ENCODE measurements around the gene MARK3. TPM values are rescaled to one million over a fixed set of nuclear protein-coding genes. Genes with fewer than 3 reads are reported as not detected.

The MARK3 gene
- total and polyA plus RNA-seq, 2 of the 13 experiments (the other 11 are each of a cell fraction or from before 2014, with no cell fraction given) = 47.7 to 56.6 TPM

DNA sequence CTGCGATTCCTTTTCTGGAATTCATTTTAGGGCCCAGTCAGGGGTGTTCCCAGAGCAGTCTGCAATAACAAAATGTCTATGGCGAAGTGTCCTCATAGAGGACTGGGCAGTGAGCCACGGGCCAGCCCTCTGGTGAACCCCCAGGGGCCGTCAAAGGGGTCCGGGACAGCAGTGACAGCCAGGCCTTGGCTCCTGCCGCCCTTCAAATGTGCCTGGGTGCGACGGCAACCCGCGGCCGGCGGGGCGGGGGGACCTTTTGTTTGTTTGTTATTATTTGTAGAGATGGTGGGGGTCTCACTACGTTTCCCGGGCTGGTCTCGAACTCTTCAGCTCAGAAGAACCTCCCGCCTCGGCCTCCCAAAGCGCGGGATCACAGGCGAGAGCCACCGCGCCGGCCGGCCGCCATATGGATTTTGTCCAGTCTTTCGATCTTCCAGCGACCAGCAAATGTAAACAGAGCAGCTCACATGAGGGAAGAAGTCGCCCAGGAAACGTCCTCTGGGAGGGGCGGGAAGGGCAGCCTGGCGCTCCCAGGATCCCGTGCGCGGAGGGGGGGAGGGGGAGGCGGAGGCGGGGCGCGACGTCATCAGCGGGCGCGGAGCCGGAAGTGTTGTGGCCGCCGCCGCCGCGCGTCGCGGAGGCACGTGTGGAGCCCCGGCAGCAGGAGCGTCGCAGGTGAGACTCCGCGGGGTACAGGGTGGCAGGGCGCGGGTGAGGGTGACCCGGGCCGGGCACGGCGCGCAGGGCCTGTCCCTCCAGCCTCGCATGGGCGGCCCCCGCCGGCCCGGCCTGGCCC is 143.6 kb downstream of the MARK3 start, which contains the start of gene TRMT61A:
Gene TRMT61A, plus strand, starts transcription at position 610 of the 796 bp plus-strand sequence. CDS start 783 bp downstream, outside the sequence.
- peaks cover 30% of the 10 kb centered on the region for H3K79me2 ChIP-seq (ENCODE audit: insufficient read depth, low read length)
- H3K36me3 ChIP-seq (replicated peaks in 1 of 2; ENCODE audit: control insufficient read depth in 1 of 2, insufficient read depth in 2 of 2, low read length in 2 of 2) = peaks cover 3 to 4% of the 10 kb centered on the region in 2 experiments; a peak in 3 of 5 replicates
- ChIA-PET POLR2A (interaction anchor here (0.6 to 3.2 kb wide), 14 partner anchors 8 to 275 kb away, joined by 3 to 37 read pairs (median 4); partner anchors contain the start of genes BAG5, COA8 and EIF5), CTCF (ENCODE audit: low intra/inter-chr PET ratio, low total read pairs) (no interaction called here)
- in situ Hi-C loops (cut with HindIII; ENCODE audit: extremely low pct_ligation_motif_present, low pct_unique_long_range_greater_than_20kb) (no loop called here), intact Hi-C loops (cut with micrococcal nuclease; ENCODE audit: unreplicated experiment) (no loop called here)
- no peak within 1 kb of the TSS for H2AFZ ChIP-seq (ENCODE audit: low read length)
- DNase-seq (ENCODE audit: low spot score) (peak; percentile 92), FAIRE-seq (peak; percentile 50), ATAC-seq (peak; percentile 71)
- no peaks in the 10 kb centered on the region for H4K20me1 ChIP-seq (ENCODE audit: insufficient read depth, low read length)
- H3K9ac ChIP-seq (ENCODE audit: insufficient read depth, low read depth, low read length) = peak within 1 kb of the TSS; percentile 86
- no peaks in the 10 kb centered on the region; a peak in 1 of 5 replicates for H3K27me3 ChIP-seq (ENCODE audit: control insufficient read depth in 1 of 2, insufficient read depth in 2 of 2, low read length in 2 of 2)
- TSS peak; percentile 94 for BruUV-seq (replicated peaks)
- peak within 1 kb of the TSS; percentile 98 for H3K4me2 ChIP-seq (ENCODE audit: low read depth, low read length)
- H3K4me3 ChIP-seq (replicated peaks in 1 of 3; ENCODE audit: insufficient read depth in 1 of 3, low read depth in 2 of 3, low read length in 3 of 3) = peak within 1 kb of the TSS; percentile 87 to 98 (median 95)
- H3K4me1 ChIP-seq (ENCODE audit: insufficient read depth, low read length) = peaks cover 65% of the 10 kb centered on the region
- no CpG with 5 or more reads among the region's 70 CpGs for WGBS (ENCODE audit: low lambda C conversion rate)
- no peaks in the 10 kb centered on the region for H3K9me3 ChIP-seq (ENCODE audit: low read length)
- peak within 1 kb of the TSS; percentile 89 for H3K27ac ChIP-seq (ENCODE audit: extremely low read length, insufficient read depth, low read length)
- TF ChIP-seq RFX3 (CRISPR knock-in tag; IDR thresholded peaks at IDR 0.05) (0 out of 2 replicates have a peak, but pooled peaks have one; percentile 40), SIN3B (IDR thresholded peaks at IDR 0.05; ENCODE audit: low read length) (peak; percentile 74), HNRNPK (IDR thresholded peaks at IDR 0.05; ENCODE audit: low read depth, low read length, poor library complexity, severe bottlenecking) (peak; percentile 90), GLI4 (CRISPR knock-in tag; IDR thresholded peaks at IDR 0.05; ENCODE audit: borderline replicate concordance) (0 out of 2 replicates have a peak, but pooled peaks have one; percentile 12), TAF1 (CRISPR knock-in tag; IDR thresholded peaks at IDR 0.05) (peak; percentile 75), BRCA1 (CRISPR knock-in tag; IDR thresholded peaks at IDR 0.05) (0 out of 2 replicates have a peak, but pooled peaks have one; percentile 40)
- TF ChIP-seq, protein P1, sequence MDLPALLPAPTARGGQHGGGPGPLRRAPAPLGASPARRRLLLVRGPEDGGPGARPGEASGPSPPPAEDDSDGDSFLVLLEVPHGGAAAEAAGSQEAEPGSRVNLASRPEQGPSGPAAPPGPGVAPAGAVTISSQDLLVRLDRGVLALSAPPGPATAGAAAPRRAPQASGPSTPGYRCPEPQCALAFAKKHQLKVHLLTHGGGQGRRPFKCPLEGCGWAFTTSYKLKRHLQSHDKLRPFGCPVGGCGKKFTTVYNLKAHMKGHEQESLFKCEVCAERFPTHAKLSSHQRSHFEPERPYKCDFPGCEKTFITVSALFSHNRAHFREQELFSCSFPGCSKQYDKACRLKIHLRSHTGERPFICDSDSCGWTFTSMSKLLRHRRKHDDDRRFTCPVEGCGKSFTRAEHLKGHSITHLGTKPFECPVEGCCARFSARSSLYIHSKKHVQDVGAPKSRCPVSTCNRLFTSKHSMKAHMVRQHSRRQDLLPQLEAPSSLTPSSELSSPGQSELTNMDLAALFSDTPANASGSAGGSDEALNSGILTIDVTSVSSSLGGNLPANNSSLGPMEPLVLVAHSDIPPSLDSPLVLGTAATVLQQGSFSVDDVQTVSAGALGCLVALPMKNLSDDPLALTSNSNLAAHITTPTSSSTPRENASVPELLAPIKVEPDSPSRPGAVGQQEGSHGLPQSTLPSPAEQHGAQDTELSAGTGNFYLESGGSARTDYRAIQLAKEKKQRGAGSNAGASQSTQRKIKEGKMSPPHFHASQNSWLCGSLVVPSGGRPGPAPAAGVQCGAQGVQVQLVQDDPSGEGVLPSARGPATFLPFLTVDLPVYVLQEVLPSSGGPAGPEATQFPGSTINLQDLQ (CRISPR knock-in tag; IDR thresholded peaks at IDR 0.05) = no peak
- TF ChIP-seq, protein P2, sequence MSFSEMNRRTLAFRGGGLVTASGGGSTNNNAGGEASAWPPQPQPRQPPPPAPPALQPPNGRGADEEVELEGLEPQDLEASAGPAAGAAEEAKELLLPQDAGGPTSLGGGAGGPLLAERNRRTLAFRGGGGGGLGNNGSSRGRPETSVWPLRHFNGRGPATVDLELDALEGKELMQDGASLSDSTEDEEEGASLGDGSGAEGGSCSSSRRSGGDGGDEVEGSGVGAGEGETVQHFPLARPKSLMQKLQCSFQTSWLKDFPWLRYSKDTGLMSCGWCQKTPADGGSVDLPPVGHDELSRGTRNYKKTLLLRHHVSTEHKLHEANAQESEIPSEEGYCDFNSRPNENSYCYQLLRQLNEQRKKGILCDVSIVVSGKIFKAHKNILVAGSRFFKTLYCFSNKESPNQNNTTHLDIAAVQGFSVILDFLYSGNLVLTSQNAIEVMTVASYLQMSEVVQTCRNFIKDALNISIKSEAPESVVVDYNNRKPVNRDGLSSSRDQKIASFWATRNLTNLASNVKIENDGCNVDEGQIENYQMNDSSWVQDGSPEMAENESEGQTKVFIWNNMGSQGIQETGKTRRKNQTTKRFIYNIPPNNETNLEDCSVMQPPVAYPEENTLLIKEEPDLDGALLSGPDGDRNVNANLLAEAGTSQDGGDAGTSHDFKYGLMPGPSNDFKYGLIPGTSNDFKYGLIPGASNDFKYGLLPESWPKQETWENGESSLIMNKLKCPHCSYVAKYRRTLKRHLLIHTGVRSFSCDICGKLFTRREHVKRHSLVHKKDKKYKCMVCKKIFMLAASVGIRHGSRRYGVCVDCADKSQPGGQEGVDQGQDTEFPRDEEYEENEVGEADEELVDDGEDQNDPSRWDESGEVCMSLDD (CRISPR knock-in tag; IDR thresholded peaks at IDR 0.05; ENCODE audit: borderline replicate concordance) = 0 out of 2 replicates have a peak, but pooled peaks have one; percentile 8
- TF ChIP-seq, protein P3, sequence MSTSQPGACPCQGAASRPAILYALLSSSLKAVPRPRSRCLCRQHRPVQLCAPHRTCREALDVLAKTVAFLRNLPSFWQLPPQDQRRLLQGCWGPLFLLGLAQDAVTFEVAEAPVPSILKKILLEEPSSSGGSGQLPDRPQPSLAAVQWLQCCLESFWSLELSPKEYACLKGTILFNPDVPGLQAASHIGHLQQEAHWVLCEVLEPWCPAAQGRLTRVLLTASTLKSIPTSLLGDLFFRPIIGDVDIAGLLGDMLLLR (CRISPR knock-in tag; IDR thresholded peaks at IDR 0.05) = peak; percentile 87; the same call in 1 of the 2 replicates
- TF ChIP-seq, protein P4, sequence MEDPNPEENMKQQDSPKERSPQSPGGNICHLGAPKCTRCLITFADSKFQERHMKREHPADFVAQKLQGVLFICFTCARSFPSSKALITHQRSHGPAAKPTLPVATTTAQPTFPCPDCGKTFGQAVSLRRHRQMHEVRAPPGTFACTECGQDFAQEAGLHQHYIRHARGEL (CRISPR knock-in tag; IDR thresholded peaks at IDR 0.05) = no peak; the same call in 1 of the 2 replicates
- TF ChIP-seq, protein P5, sequence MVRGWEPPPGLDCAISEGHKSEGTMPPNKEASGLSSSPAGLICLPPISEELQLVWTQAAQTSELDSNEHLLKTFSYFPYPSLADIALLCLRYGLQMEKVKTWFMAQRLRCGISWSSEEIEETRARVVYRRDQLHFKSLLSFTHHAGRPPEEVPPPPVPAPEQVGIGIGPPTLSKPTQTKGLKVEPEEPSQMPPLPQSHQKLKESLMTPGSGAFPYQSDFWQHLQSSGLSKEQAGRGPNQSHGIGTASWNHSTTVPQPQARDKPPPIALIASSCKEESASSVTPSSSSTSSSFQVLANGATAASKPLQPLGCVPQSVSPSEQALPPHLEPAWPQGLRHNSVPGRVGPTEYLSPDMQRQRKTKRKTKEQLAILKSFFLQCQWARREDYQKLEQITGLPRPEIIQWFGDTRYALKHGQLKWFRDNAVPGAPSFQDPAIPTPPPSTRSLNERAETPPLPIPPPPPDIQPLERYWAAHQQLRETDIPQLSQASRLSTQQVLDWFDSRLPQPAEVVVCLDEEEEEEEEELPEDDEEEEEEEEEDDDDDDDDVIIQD (CRISPR knock-in tag; IDR thresholded peaks at IDR 0.05; ENCODE audit: low read depth) = 0 out of 2 replicates have a peak, but pooled peaks have one; percentile 11
